DMS53 treated with DMSO at 0.1 percent for 48 hours (cell line): ENCODE results near the gene FBXO4.
"Not testable (repeated sequence)": the region's sequence is repeated elsewhere in the genome, so short reads cannot be mapped to it uniquely, and the experiment has no call there.

Experiments used
- DNase-seq: peaks from one replicate; lab custom pipeline; 2025; ENCODE audit not compliant: unreplicated experiment; lab: John Stamatoyannopoulos, UW

Gene FBXO4

DNA sequence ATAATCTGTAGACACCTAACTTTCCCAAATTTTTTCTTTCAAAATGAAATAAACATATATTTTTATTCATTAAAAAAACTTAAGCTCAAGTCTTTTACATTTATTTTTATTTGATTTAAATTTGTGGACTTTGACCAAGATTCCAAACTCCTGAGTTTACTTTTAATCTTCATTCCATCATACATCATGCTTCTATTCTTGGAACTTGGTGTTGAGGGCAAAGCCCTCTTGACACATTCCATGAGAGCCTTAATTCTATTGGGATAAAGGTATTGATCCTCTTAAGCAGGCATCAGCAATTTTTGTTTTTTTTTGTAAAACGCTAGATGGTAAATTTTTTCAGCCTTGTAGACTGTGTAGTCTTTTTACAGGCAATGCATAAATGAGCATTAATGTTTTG lies 53.6 kb downstream of the FBXO4 start:
- DNase-seq = no peak

DNA sequence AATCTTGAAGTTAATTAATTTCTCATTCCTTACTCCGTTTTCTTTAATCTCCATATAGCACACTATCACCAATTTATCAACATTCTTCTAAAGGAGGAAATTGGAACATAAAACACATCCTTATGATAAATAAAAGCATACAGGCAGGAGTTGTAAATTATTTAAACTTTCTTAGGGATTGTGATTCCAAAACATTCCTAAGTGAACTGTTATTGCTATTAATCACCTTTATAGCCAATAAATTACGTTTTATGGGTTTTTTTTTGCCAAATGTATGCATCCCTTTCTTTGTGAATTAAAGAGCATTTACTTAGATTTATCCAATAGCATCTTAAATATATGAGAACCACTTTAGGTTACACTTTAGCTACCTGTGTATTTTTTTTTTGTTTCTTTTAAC lies 55.3 kb downstream of the FBXO4 start:
- no peak for DNase-seq

DNA sequence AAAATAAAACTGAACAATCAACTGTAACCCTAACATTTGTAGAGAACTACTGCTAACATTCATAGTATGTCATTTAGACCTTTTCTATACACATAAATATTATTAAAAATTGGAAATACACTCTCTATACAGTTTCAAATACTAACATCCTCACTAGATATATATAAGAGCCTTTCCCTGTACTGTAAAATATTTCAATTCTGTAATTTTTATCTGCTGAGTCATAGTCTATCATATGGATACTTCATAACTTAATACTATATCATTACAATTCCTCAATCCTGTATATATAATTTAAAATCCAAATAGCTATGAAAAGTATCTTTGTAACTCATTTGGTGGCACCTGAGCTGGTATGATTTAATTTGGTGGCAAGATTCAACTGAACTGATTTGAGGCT lies 55.8 kb downstream of the FBXO4 start:
- DNase-seq = no peak

DNA sequence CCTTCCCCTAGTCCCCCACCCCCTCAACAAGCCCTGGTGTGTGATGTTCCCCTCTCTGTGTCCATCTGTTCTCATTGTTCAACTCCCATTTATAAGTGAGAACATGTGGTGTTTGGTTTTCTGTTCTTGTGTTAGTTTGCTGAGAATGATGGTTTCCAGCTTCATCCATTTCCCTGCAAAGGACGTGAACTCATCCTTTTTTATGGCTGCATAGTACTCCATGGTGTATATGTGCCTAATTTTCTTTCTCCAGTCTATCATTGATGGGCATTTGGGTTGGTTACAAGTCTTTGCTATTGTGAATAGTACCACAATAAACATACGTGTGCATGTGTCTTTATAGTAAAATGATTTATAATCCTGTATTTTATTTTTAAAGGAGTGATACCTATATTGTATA lies 57.8 kb downstream of the FBXO4 start:
- not testable (repeated sequence) for DNase-seq

DNA sequence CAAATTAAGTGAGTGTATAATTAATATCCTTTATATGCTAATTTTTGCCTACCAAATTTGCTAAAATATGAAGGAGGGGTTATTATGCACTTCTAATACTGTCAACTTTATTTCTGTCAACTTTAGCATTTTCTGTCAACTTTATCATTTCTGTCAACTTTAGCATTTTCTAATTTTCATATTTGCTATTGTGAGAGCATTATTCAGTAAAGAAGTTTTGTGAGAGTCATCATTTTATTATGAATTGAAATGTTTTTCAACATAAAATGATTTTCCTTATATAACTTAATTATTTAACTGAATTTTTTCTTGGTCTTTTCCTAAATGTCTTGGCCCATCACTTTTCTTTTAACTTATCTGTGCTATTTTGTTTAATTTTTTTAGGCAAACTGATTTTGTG lies 58.2 kb downstream of the FBXO4 start:
- DNase-seq = no peak

DNA sequence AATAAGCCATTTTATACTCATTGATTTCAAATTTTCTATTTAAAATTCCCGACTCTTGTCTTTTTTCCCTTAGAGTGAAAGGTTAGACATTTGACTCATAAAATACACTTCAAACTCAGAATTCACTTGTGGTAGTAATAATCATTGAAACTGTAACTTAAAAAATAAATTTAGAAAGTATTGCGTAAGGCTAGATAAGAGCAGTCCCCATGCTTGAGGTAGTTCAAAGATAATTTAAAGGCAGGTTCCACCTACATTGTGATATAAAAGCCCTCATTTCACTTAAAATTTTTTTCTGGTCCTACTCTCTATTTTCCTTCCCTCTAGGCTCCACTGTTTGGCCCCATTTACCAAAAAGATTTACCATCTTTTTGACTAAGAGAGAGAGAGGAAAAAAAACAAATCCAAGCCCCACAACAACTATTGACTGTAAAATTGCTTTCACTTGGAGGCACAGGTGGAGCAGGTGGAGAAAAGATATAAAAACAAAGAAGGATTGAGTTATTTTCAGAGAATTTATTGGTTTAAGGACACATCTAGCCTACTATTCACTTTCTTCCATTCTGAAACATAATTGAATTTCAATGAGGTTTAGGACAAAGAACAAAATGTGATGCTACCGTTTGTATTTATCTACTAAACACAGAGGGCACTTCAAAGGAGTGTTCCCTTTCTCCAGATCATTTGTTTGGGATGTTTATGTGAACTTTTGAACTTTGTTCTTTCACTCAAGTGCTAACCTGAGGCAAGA lies 61.0 kb downstream of the FBXO4 start:
- no peak for DNase-seq
